ENCODE data around the gene COL6A2. TPM values are rescaled to one million over a fixed set of nuclear protein-coding genes. Genes with fewer than 3 reads are reported as not detected.
"Not testable (repeated sequence)": the region's sequence is repeated elsewhere in the genome, so short reads cannot be mapped to it uniquely, and the experiment has no call there.

The COL6A2 gene
- total RNA-seq, 1 donor from 2014 or later, result 888 TPM

DNA sequence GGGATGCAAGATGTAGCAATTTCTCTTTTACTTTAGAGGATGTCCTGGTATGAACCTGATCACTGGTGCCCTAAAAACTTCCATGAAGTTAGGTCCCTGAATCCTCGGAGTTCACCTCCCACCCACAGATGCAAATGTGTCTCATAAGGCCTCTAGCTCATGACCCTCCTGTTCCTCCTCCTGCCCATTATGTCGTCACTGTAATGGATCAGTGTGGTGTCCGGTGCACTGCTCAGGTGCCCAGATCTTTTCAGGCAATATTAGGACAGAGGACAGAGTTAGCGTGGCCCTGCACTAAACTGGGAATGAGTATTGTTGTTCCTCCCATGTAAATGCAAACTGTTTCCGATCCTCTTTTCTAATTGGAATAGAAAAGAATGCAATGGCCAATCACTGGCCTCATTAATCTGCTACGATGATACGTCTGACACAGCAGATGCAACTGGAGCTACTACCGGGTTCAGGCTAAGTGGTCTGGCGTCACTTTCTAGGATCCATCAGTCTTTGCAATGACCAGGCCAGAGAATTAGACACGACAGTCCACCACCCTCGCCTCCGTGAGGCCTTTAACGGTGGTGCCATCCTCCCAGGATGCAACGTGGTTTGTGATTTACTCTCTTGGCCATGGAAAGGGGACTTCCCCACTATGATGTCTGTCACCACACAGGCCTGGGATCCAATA lies 3.4 kb upstream of the COL6A2 start:
- DNase-seq, result no peak

DNA sequence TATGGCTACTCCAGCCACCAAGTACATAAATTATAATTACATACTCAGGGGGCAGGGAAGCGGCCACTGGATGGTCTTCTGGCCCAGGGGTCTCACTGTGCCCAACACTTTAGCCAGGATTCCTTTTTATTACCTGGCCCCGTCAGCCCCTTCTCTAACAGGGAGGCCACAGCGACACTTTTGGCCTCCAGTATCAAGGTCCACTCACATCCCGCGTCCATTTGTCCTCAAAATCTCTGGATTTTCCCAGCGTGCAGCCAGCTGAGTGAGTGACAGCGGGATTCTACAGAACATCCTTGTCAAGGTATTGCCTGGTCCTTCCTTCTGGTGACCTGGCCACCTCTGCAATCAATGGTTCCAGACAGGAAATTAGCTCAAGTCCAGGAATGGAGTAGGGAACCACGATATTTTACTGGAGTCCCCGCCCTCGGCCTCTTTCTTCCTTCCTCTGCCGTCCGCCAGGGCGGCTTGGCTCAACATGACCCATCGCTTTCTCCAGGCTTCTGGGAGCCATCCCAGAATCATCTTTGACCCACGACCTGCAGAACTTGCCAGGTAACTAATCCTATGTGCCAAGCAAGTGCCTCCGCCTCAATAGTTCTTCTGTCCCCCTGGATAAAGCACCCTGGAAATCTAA lies 2.7 kb upstream of the COL6A2 start:
- DNase-seq, result no peak

DNA sequence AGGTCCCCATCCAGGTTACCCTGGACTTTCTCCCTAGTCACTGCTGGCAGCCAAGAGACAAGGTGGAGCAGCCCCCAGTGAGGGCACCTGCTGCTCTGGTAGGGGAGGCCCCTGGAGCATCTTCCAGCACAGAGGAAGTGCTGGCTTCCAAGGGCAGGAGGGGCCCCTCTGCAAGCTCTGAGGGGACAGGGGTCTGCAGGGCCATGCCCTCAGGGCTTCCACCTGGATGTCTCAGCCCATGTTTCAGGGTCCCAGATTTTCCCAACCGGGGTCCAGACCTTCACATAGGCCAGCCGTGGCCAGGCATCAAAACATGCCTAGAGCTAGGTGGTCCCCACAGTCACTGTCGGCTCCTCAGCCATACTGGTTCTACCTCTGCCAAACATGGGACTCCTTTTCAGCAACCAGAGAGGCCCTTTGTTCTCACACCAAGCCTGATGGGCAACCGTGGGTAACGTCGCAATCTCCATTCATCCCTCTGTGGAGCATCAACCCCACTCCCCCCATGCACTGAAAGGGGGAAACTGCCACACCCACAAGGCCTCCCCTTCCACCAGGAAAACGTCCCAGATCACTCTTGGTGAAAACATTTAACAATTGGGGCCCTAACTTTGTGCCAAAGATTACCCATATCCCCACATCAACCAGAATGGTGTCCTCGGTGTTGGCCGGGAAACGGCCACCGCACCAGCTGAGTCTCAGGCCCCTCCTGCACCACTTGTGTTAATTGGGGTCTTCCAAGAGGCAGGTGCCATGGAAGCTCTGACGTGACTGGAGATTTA lies 1.9 kb upstream of the COL6A2 start:
- no peak for DNase-seq

DNA sequence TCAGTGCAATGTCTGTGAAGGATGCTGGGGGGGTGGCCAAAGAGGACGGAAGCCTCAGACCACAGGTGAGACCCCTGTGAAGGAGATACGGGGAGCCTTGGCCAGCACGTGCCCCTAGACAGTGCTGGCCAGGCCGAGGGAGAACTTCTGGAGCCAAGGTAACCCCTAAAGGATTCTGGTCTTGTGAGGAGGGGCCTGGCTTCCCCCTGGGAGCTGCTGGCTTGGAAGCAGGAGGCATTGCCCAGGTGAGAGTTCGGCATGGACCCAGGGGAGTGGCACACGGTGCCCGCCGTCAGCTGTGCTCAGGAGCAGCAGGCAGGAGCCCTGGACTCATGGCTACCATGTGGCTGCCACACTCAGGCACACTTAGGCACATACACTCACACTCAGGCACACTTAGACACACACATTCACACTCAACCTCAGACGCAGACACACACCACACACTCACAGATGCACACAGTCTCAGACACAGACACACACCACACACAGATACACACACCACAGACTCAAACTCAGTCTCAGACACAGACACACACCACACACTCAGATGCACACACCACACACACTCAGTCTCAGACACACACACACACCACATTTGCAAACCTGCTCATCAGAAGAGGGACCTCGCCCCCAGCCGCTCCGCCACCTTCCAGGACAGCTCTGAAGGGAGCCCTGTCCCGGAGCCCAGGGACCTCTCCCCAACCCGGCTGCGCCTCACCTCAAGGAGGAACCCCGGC lies 1.1 kb upstream of the COL6A2 start:
- DNase-seq, result no peak

DNA sequence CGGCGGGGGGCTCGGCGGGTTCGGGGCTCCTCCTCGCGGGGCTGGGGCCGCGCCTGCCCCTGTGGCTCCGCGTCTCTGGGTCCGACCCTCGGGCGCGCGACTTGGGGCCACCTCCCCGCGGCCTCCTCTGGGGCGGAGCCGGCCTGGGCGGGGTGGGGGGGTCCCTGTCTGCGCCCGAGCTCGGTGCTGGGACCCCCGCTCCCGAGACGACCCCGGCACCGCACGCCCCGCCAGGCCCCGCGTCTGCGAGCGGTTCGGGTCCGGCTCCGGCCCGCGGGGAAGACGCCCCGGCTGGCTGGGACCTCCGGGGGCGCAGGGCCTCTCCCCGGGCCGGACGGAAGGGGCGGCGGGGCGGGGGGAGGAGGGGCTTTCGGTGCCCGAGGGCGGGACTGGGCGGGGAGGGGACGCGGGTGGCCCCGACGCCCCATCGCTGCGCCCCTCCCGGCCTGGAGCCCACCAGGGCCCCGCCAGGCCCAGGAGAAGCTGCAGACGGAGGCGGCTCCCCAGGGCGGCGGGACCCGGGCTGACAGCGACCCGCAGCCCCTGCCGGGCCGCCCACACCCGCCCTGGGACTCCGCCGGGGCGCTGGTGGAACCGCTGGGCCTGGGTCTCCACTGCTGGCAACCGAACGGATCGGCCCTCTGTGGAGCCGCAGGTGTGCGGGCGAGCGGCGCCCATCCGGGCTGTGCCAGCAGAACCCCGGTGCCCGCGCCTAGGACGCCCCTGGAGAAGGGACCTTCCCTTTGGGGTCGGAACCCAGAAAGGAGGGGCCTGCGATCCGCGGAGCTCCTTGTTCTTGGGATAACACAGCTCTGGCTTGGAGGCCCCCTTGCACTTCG lies 610 bp downstream of the COL6A2 start:
- DNase-seq, result peak; percentile 59

DNA sequence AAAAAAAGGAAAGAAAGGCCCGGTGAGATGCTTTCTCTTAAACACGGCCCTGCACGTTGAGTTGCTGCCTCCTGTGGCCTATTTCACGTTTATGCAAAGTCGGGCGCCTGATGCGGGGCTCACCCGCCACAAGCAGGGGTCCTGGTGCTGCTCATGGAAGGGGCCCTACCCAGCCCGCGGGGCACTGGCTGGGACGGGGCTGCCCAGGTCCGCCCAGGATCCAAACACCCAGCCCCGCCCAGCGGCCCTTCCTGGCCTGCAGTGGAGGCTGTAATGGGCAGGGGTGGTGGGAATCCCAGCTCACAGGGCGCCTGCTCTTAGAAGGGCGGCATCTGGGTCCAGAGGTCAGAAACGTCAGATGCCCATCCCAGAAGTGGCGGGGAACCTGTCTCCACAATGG lies 1.6 kb downstream of the COL6A2 start:
- DNase-seq, result peak; percentile 40

DNA sequence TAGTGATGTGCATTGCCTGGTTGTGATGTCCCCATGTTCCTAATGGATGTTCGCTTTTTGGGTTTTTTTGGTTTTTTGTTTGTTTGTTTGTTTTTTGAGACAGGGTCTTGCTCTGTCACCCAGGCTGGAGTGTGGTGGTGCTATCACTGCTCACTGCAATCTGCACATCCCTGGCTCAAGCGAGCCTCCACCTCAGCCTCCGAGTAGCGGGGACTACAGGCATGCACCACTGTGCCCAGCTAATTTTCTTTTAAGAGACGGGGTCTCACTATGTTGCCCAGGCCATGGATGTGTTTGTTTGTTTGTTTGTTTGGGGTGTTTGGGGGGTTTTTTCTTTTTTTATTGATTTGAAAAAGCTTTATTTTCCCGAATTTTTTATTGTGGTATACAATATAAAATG lies 2.1 kb downstream of the COL6A2 start:
- no peak for DNase-seq

DNA sequence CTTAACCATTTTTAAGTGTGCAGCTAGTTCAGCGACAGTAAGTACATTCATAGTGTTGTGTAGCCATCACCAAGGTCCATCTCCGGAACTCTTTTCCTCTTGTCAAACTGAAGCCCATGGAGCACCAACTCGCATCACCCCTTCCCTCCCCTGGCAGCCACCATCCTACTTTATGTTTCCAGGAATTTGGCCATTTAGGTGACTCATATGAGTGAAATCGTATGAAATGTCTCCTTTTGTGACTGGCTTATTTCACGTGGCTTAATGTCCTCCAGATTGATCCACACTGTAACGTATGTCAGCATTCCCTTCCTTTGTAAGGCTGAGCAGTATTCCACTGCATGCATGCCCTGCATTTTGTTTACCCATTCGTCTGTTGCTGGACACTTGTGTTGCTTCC lies 2.5 kb downstream of the COL6A2 start:
- DNase-seq, result no peak

DNA sequence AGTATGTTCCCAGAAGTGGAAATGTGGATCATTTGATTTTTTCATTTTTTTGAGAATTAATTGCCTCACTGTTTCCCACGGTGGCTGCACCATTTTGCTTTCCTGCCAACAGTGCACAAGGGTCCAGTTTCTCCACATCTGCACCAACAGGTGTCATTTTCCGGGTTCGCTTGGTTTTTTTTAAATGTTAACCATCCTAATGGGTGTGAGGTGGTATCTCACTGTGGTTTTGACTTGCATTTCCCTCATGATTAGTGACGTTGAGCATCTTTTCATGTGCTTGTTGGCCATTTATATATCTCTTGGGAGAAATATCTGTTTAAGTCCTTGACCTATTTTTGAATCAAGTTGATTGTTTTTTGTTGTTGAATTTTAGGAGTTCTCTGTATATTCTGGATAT lies 3.0 kb downstream of the COL6A2 start:
- DNase-seq, result no peak

DNA sequence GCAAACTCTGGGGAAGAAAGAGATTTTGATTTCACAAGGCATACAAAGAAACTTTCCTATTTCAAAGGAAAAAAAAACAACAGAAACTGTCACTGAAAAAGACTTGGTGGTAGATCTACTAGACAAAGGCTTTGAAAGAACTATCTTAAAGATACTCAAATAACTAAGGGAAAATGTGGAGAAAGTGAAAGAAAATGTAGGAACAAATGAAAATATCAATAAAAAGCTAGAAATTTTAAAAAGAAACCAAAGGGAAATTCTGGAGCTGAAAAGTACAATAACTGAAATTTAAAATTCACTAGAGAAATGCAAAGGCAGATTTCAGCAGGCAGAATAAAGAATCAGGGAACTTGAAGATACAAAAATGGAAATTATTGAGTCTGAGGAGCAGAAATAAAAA lies 6.2 kb downstream of the COL6A2 start:
- no peak for DNase-seq

DNA sequence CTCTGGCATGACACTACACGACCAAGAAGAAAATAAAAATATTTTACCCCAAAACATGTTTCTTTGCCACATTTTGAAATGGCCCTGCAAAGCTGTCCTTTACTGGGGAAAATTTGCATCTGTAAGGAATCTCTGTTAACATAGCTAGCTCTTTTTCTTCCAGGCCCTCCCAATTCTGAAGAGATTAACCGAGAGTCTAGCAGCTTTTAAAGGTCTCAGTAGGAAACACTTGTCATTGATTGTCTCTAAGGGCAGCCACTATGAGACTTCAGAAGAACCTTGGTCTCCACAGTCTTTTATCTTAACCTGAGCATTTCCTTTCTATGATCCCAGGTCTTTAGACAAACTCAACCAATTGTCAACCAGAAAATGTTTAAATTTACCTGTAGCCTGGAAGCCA lies 9.5 kb downstream of the COL6A2 start:
- DNase-seq, result not testable (repeated sequence)

DNA sequence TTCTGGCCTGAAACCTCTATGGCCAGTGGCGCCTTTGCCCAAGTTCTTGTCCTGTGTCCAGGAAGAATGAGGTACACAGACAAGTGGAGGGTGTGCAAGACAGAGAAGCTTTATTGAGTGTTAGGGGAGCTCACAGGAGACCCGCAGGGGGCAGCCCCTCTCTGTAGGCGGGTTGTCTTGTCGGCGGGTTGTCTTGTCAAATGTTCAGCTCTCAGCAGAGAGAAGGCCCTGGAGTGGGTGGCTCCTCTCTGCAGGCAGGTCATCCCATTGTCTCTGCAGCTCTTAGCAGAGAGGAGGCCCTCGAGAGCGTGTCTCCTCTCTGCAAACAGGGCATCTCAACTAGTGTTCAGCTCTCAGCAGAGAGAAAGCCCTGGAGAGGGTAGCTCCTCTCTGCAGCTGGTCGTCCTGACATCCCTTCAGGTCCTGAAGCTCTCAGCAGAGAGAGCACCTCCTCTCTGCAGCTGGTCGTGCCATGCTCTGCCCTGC lies 11.0 kb downstream of the COL6A2 start:
- DNase-seq, result no peak

DNA sequence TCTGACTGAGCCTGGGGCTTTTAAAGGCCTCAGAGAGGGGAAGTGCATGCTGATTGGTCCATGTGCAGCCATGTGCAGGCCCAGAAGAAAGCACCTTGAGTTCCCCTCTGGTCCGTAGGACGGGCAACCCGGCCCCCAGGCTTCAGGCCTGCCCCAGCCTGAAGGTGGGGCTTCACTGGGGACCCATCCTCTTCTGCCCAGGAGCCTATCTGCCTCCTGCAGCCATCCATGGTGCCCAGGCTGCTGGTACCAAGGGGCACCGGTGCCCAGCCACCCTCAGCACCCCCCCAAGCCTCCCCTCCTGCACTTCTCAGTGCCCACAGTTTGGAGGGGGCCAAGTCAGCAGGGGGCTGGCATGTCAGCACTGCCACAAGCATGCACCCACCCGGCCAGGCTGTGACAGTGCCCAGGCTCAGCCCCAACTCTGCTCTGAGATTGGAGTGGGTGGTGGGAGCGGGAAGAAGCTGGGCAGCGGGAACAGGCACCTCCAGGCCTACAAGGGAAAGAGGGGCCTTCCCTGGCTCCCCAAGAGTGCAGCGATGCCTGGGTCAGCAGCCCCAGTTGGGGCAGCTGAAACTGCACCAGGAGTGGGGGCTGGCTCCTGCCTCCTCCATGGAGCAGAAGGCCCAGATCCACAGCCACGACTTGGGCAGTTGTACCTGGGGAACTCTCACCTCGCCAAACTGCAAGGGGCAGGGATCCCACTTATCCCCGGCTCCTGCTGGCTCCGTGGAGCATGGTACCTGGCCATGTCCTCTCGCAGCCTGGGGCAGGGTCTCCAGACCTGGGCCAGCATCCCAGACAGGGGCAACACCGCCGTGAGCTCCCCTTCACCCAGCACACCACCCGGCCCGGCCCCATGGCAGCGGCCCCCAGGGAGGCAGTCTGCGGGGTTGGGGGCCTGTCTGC lies 11.7 kb downstream of the COL6A2 start:
- no peak for DNase-seq

DNA sequence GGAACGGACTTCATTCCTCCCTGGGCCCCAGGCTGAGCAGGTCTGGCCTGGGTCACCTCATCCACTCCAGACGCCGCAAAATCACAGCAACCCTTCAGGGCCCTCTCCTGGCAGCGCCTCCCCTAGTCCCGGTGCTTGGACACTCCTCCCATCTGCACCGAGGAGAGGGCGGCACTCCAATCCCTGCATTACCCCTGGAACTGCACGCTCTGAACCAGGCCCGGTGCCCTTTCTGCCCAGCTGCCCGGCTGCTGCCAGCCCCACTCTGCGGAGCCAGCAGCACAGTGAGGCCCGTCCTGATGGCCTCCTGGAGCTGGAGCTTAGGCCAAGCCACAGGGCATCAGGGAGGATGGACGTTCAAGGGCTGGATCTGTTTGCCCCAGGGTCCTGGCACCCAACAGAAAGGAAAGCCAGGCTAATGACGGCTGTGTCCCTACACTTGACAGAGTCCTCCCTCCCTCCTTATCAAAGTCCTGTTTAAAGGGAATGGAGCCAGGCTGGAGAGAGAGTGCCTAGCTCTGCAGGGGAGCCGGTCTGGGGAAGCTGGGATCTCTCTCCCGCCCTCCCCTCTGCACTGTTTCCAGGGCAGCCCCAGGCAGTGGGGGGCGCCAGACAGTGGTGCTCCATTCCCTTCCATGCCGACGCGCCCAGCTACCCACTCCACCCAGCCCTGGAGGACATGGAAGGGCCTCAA lies 12.7 kb downstream of the COL6A2 start:
- no peak for DNase-seq

DNA sequence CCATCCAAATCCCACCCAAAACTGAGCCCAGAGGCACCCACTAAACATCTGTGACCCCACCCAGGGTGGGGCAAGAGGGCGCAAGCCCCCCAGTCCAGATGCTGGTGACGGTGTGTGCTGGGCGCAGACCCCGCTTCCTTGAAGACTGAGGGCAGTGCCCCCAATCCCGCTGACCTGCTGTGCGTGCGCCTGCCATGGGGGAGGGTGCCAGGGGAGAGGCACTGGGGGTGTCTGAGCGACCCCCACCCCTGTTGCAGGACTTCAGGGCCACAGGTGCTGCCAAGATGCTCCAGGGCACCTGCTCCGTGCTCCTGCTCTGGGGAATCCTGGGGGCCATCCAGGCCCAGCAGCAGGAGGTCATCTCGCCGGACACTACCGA lies 13.3 kb downstream of the COL6A2 start:
- DNase-seq, result no peak

DNA sequence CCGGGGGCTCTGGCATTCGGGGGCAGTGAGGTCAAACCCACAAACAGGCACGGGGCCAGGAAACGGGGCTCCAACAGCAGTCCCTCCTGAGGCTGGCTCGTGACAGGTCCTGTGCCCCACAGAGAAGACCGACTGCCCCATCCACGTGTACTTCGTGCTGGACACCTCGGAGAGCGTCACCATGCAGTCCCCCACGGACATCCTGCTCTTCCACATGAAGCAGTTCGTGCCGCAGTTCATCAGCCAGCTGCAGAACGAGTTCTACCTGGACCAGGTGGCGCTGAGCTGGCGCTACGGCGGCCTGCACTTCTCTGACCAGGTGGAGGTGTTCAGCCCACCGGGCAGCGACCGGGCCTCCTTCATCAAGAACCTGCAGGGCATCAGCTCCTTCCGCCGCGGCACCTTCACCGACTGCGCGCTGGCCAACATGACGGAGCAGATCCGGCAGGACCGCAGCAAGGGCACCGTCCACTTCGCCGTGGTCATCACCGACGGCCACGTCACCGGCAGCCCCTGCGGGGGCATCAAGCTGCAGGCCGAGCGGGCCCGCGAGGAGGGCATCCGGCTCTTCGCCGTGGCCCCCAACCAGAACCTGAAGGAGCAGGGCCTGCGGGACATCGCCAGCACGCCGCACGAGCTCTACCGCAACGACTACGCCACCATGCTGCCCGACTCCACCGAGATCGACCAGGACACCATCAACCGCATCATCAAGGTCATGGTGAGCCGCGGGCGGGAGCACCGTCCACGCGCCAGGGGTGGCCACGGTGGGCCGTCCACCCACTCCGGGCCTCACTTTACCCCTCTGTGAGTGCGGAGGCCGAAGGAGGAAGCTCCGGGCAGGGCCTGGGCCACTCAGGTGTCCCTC lies 14.2 kb downstream of the COL6A2 start:
- DNase-seq, result no peak

DNA sequence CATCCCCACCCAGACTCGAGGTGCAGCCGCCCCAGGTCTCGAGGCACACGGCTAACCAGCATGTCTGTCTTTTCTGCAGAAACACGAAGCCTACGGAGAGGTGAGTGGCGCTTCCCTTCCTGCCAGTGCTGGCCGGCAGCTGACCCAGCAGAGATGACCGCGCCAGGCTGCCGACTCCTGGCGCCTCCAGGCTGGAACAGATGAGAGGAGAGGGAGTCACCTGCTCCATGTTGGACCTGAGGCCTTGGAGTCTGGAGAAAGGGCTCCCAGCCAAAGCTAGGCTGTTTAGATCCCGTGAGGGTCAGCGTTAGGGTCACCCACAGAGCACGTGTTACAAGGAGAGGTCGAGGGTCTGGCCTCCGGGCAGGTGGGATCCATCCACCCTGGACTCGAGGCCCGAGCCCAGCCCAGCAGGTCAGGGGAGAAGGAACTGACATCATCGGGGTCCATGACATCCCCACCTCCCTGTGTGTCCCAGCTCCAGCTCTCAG lies 14.9 kb downstream of the COL6A2 start:
- no peak for DNase-seq

DNA sequence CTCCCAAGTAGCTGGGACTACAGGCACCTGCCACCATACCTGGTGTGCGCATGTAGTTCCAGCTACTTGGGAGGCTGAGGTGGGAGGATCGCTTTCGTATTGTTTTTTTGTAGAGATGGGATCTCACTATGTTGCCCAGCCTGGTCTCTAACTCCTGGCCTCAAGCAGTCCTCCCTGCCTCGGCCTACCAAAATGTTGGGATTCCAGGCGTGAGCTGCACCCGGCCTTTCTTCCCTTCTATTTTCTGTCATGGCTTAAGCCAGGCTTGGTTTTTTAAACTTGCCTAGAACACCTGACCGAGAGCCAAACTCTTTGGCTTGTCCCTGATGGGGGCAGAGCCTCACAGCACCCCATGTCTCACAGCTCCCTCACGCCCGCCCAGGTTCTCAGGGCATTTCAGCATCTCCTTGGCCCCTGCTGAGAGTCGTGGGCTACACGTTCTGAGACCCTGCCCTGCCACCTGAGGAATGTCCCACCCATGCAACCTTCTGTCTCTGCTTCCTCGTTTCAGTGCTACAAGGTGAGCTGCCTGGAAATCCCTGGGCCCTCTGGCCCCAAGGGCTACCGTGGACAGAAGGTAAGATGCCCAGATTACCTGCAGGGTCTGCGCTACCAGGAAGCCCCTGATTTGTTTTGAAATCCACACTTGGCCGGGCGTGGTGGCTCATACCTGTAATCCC lies 15.7 kb downstream of the COL6A2 start:
- no peak for DNase-seq
